C4-2B (cell line): ENCODE data around the gene ZMIZ2.
"Not testable (repeated sequence)": the region's sequence is repeated elsewhere in the genome, so short reads cannot be mapped to it uniquely, and the experiment has no call there.

Experiments used
- H3K27ac ChIP-seq: fragments of 450-650 bp; 2 replicates; pipeline ENCODE4 v1.5.1; 2017
- ZFX ChIP-seq: fragments of 450-650 bp; IDR thresholded peaks from 2 replicates; pipeline ENCODE4 v1.6.1; 2017
- TF ChIP-seq, protein P1 (sequence below): fragments of 450-650 bp; conservative IDR thresholded peaks from 2 replicates; pipeline ENCODE4 v1.5.1; 2017; ENCODE audit warnings: mild to moderate bottlenecking

The ZMIZ2 gene

DNA sequence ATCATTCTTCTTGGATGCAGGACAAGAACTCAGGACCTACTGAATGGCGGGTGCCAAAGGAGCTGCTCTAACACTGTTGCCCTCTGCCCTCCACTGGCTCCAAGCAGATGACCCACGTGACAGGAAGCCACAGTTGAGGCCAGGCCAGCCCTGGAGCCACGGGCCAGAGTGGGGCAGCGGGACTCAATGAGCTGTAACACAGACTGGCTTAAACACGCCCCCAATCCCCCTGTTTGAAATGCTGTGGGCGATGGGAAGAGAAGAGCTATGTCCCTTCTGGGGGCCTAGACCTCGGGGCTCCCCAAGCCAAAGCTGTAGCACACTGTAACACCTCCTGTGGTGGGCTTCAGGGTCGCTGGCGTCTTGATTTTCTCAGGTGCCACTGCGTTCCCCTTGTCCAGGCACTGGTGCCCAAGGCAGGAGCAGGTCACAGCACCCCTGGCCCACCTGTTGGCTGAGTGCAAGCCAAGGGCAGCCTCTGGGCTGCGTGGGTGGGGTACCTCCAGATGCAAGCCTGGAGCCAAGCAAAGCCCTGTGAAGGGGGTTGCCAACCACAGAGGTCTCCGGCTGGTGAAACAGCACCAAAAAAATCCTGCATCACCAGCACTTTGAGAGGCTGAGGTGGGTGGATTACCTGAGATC lies 18.6 kb upstream of the ZMIZ2 start:
- H3K27ac ChIP-seq = no peak overlapping the region
- TF ChIP-seq, protein P1, sequence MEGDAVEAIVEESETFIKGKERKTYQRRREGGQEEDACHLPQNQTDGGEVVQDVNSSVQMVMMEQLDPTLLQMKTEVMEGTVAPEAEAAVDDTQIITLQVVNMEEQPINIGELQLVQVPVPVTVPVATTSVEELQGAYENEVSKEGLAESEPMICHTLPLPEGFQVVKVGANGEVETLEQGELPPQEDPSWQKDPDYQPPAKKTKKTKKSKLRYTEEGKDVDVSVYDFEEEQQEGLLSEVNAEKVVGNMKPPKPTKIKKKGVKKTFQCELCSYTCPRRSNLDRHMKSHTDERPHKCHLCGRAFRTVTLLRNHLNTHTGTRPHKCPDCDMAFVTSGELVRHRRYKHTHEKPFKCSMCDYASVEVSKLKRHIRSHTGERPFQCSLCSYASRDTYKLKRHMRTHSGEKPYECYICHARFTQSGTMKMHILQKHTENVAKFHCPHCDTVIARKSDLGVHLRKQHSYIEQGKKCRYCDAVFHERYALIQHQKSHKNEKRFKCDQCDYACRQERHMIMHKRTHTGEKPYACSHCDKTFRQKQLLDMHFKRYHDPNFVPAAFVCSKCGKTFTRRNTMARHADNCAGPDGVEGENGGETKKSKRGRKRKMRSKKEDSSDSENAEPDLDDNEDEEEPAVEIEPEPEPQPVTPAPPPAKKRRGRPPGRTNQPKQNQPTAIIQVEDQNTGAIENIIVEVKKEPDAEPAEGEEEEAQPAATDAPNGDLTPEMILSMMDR = no peak
- TF ChIP-seq ZFX = no peak

DNA sequence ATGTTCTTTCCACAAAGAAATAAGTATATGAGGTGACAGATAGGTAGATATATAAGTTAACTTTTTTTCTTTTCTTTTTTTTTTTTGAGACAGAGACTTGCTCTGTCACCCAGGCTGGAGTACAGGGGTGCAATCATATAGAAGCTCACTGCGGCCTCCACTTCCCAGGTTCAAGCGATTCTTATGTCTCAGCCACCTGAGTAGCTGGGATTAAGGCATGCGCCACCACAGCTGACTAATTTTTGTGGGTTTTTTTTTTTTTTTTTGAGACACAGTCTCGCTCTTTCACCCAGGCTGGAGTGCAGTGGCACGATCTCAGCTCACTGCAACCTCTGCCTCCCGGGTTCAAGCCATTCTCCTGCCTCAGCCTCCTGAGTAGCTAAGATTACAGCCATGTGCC lies 15.7 kb upstream of the ZMIZ2 start:
- H3K27ac ChIP-seq = not testable (repeated sequence)

DNA sequence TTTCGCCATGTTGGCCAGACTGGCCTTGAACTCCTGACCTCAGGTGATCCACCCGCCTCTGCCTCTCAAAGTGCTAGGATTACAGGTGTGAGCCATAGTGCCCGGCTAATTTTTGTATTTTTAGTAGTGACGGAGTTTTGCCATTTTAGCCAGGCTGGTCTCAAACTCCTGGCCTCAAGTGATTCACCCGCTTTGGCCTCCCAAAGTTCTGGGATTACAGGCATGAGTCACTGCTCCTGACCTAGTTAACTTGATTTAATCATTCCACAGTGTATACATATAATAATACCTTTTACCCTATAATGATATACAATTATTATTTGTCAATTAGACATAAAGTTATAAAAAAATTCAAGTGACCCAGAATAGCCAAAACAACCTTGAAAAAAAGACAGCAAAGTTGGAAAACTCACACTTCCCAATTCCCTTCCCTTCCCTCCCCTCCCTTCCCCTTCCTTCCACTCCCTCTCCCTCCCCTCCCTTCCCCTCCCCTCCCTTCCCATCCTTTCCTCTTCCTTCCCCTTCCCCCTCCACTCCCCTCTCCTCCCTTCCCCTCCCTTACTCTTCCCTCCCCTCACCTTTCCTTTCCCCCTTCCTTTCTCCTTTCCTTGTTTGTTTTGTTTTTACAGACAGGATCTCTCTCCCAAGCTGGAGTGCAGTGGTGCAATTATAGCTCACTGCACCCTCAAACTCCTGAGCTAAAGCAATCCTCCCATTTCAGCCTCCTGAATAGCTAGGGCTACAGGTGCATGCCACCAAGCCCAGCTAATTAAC lies 14.8 kb upstream of the ZMIZ2 start:
- no peak overlapping the region for H3K27ac ChIP-seq
- TF ChIP-seq ZFX = no peak

DNA sequence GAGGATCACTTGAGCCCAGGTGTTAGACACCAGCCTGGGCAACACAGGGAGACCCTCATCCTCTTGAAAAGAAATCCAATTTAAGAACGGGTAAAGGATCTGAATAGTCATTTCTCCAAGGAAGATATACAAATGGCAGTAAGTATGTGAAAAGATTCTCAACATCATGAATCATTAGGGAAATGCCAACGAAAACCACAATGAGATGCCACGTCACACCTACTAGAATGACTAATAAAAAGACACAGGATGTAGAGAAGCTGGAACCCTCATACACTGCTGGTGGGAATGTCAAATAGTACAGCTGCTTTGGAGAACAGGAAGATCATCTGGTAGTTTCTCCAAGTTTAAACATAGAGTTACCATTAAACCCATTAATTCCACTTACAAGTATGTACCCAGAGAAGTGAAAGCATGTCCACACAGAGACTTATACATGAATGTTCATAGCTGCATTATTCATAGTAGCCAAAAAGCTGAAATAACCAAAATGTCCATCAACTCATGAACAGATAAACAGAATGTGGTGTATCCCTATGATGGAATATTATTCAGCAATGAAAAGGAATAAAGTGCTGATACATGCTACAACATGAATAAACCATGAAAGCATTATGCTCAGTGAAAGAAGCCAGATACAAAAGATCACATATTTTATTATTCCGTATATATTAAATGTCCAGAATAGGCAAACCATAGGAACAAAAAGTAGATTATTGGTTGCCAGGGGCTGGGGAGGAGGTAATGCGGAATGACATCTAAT lies 13.1 kb upstream of the ZMIZ2 start:
- TF ChIP-seq, protein P1 = no peak
- no peak for TF ChIP-seq ZFX
- no peak overlapping the region for H3K27ac ChIP-seq

DNA sequence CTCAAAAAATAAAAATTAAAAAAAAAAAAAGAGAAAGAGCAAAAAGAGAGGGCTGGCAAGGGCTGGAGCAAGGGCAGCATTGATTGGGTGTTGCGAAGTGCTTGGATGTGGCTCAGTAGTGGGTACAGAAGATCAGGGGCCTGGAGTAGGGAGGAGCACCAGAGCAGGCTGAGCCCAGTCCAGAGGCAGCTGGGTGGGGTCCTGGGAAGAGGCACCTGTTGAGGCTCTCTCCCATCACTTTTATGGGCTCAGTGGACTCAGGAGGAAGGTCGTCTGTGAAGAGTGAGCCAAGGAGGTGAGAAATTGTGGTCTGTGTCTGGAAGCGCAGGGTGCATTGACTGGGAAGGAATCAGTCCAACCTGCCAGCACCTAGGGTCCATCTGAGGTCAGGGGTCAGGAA lies 11.8 kb upstream of the ZMIZ2 start:
- TF ChIP-seq, protein P1 = no peak
- TF ChIP-seq ZFX = no peak
- H3K27ac ChIP-seq = no peak overlapping the region

DNA sequence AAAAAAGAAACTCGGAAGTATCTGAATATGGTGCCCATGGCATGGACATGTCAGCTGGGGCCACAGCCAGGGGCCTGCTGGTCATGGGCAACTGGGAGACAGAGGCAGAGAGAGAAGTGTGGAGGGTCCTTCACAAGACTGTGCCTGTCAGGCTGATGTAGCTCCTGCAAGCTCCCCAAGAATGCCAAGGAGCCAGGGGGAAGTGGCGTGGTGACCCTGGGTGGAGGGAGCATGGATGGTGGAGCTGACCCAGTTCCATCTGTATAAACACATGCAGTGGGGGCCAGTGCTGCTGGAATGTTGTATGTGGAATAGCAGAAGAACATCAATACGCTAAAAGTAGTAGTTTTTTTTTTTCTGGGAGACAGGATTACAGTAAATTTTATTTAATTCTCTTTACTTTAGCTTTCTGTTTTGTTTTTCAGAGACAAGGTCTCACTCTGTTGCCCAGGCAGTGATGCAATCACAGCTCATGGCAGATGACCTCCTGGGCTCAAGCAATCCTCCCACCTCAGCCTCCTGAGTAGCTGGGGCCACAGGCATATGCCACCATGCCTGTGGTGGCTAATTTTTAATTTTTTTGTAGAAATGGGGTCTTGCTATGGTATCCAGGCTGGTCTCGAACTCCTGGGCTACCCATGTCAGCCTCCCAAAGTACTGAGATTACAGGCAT lies 10.5 kb upstream of the ZMIZ2 start:
- no peak overlapping the region for H3K27ac ChIP-seq
- TF ChIP-seq, protein P1 = no peak
- TF ChIP-seq ZFX = no peak

DNA sequence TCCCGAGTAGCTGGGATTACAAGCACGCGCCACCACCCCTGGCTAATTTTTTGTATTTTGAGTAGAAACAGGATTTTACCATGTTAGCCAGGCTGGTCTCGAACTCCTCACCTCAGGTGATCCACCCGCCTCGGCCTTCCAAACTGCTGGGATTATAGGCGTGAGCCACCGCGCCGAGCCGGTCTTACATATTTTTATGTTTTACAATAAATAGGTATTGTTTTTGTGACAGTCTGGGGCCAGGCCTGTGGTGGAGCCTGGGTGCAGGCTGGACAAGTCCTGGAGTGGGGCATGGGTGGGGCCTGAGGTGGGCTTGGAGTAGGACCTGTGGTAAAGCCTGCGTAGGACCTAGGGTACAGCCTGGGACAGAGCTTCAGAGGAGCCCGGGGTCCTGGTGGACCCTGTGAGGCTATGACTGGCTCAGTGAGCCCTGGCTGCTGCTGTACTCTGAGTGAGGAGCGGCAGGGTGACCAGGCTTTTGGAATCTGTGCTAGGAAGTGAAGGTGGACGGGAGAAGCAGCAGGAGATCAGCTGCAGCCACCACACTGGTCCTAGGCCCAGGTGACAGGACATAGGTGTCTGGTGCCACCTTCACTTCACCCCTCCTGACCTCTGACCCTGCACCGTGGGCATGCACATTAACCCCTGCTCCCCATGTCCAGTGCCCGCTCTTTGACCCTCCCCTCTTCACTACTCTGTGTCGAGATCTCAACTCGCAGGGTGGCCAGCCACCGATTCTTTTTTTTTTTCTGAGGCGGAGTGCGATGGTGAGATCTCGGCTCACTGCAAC lies 9.6 kb upstream of the ZMIZ2 start:
- TF ChIP-seq ZFX = no peak
- TF ChIP-seq, protein P1 = no peak
- no peak overlapping the region for H3K27ac ChIP-seq
